GM21381 (cell line): Measurements from ENCODE around the gene LGALS3BP.

ENCODE experiments used
- ATAC-seq: cut with Tn5 transposase; IDR thresholded peaks from one replicate; pipeline ENCODE4 v1.9.1; 2021; ENCODE audit warnings: mild to moderate bottlenecking, moderate library complexity; ENCODE audit not compliant: unreplicated experiment

The LGALS3BP gene

DNA sequence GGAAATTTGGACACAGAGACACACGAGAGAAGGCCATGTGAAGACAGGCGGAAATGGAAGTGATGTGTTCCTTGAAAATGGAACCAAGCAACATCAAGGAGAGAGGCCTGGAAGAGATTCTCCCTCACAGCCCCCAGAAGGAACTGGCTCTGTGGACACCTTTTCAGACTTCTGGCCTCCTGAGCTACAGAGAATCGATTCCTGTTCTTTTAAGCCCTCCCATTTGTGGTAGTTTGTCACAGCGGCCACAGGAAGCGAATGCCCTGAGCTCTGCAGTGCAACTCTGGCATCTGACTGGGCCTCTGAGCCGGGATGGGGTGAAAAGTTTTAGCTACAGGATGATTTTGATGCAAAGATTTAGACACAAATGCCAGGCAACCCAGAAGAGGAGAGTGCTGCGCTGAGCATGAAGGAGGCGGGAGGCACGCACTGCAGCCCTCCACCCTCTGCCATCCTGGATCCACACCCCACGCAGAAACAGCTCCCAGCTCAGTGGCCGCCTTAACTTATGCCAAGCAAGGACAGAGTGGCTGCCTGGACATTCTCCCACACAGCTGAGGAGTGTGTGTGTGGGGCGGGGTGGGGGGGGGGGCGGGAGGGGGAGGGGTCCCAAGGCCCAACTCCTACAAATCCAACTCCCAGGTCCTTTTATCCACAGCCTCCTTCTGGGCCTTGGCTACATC lies 56.8 kb downstream of the LGALS3BP start:
- ATAC-seq, result no peak

DNA sequence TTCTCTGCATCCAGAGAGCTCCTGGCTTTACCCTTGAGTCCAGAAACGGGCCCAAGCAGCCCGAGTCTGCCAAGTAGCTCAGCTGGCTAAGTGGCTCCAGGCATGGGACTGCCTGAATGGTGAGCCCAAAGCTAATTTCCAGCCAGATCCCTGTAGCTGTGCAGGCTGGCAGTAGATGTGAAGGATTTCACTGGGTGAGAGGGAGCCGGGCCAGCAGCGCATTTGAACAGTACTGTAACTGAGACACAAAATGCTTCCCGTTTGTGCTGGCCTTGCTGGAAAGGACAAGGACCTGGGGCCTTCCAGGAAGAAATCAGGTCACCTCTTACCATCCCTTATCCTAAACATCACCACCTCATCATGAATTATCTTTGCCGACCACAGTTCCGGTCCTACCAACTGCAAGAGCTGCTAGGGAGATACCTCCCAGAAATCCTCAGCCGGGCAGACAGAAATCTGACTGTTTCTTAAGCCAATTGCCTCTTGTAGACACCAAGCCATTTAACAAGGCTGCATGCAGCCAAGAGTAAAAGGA lies 58.2 kb downstream of the LGALS3BP start:
- ATAC-seq, result no peak
